HTR-8/SVneo (cell line): Measurements from ENCODE around the gene SCN2A.

ENCODE experiments used
- DNase-seq: peaks from one replicate; pipeline ENCODE4 v3.0.0; 2011; ENCODE audit warnings: low spot score, mixed read lengths; ENCODE audit not compliant: insufficient read length
- FAIRE-seq: peaks from 2 replicates; lab custom pipeline; 2011; peaks lifted over from hg19 to GRCh38; lab: Jason Lieb, UNC

SCN2A gene

GRCh38 chr2:165239230-165239629 is at the start of gene SCN2A:
TSS of gene SCN2A (plus strand) at chr2:165239414. CDS start at chr2:165295824, 56,410 bp downstream.
- DNase-seq (peak; percentile 2), FAIRE-seq (no peak)

- FAIRE-seq (no peak), DNase-seq (no peak)
Observed at GRCh38 chr2:165191096-165191728, 48.0 kb upstream of the SCN2A start.

- no peak for FAIRE-seq
- no peak for DNase-seq
Observed at GRCh38 chr2:165192729-165193128, 46.5 kb upstream of the SCN2A start.

DNA sequence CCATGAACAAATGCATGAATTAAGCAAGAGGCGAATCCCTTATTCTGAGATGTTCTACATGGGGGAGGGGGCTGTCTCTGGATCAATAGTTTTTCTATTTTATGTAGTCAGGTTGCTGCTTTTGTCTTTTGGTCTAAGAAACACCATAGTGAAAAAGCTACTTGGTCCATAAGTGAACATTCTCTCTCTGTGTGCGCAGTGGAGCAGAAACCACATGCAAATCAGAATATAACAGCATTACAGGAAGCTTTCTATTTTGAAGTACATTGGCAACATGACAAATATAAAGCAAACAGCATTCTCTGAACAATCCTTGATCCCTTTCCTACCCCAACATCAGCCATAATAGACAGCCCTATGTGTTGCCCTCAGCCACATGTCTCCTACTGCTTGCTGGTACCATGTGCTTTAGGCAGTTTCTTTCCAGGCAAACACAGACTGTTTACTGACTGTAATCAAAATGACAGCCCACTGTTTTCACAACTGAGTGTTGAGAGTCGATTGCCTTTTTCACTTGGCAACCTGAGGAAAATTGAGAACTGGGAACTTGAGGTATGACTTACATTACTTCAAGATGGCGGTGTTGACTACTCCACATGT is 45.9 kb upstream of the SCN2A start:
- FAIRE-seq (no peak), DNase-seq (no peak)

DNA sequence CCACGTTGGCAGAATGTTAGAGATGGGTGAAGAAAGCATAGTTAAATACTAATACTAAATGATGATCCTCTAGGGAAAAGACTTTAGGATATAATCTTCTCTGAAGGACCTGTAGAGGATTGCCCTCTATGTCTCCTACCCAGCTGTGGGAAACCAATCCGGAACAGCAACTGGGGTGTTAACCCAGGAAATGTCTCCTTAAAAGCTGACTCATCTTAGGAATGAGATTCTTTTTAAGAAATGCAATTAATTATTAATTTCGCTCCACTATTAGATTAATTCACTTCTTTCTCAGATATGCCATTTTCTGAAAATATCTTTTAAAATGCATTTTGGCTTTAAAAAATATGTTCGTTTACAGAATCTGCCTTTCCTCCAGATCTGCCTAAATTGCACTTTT is 42.8 kb upstream of the SCN2A start:
- DNase-seq (no peak), FAIRE-seq (no peak)

- FAIRE-seq (no peak), DNase-seq (no peak)
Observed at GRCh38 chr2:165197346-165197745, 41.9 kb upstream of the SCN2A start.

DNA sequence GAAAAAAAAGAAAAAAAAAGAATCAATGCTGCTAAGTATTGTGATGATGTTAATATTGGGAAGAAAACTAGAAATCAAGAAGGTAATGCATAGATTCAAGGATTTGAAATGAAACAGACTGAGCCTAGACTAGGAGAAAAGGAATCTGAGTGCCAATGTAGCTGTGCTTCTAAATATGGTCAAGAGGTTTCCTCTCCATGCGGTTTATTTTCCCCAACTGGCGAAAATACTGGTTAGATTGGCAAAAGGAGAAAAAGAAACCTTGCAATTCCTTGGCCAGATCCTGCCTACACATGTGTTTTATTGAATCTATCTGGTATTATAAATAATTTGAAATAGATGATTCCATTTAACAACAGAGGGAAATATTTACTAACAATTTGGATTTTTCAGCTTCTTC is 41.0 kb upstream of the SCN2A start:
- no peak for FAIRE-seq
- no peak for DNase-seq

GRCh38 chr2:165202239-165202638 is 37.0 kb upstream of the SCN2A start:
- FAIRE-seq (no peak), DNase-seq (no peak)

DNA sequence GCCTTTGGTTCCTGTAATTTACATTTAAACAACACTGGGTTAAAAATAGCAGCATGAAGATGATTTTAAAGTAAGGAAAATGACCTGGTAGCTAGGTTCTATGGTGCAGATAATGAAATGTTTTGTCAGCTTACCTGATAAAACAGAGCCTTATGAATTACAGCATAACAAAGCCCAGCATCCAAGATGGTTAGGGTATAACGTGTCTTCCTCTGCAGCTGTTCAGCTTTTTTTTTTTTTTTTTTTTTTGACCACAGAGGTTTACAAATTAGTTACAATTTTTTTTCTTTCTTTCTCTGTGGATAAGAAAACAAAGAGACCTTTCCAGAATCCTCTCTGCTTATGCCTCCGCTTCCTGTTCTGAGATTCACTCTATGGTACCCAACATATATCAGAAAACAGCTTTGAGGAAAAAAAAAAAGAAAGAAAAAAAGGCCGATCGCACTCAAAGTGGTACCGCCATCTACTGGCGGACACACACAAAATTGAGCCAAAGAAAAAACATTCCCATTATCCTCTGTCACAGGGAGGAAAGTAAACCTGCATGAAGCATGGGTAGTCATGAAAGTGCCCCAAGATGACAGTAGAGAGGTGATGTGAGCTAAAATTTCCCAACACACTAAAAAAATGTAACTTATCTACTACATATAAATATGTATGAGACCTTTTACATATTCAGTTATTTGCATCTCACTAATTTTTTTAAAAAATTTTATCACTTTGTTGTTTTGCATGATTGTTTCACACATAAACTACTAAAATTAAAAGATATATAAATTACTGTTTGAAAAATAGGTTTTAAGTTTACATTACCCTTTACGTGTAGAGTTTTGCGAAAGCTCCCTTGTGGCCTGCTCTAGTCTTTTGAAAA is 35.3 kb upstream of the SCN2A start, which contains the start of gene SCN3A:
Gene SCN3A (minus strand): TSS at position 362 of the 871 bp plus-strand sequence. CDS start 27,656 bp downstream, outside the sequence.
- peak; percentile 4 for DNase-seq
- no peak for FAIRE-seq

GRCh38 chr2:165205865-165206264 is 33.3 kb upstream of the SCN2A start:
- FAIRE-seq: no peak
- DNase-seq: no peak

- DNase-seq: no peak
- no peak for FAIRE-seq
Observed at GRCh38 chr2:165208094-165208493, 31.1 kb upstream of the SCN2A start.

DNA sequence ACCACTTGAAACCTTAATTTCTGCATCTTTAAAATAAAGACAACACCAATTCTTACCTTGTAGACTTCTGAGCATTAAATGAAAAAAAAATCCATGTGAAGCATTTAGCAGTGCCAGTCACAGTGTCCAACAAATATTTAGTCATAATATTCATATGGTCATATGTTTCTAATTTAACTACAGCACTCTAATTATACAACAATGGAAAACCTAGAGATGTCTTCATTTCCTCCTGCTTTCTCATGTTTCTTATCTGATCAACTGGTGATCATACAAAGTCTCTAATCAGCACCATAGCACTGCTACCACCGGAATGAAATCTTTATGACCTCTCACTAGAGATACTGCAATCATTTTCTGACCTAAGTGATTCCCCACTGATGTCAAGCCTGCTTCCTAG is 25.1 kb upstream of the SCN2A start:
- no peak for DNase-seq
- no peak for FAIRE-seq

- DNase-seq (no peak), FAIRE-seq (no peak)
Observed at GRCh38 chr2:165219481-165219880, 19.7 kb upstream of the SCN2A start.

DNA sequence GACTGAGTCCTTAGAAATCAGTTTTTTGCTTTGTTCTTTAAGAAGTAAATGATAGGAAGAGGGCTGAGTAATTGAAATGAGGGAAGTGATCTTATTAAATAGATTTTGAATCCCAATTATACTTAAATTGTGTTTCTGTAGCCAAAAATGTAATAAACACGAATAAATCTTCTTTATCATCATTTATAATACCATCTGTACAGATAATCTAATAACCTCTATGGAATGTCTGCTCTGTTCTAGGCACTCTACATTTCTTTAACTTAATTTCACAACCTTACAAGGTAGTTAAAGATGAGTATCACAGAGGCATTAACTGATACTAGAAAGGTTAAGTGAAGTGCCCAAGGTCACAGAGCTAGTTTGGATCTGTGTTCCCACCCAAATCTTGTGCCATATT is 14.3 kb upstream of the SCN2A start:
- FAIRE-seq: no peak
- no peak for DNase-seq

DNA sequence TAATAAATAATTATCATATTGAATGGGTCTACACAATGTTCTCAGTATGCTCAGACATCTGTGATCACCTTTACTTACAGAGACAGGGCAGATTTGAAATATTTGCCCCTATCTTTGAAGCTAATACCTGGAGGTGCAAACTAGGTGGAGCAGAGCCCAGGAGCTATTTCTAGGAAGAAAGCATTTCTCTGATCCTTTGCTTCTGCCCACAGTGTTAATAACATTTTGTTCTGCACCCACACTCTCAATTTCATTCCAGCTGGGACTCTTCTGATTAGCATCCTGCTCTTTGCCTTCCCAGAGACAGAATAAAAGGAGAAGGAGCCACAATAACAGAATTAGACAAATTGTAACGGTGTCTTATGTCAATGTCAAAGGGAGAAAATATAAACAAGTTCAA is 11.6 kb upstream of the SCN2A start:
- DNase-seq (no peak), FAIRE-seq (no peak)

DNA sequence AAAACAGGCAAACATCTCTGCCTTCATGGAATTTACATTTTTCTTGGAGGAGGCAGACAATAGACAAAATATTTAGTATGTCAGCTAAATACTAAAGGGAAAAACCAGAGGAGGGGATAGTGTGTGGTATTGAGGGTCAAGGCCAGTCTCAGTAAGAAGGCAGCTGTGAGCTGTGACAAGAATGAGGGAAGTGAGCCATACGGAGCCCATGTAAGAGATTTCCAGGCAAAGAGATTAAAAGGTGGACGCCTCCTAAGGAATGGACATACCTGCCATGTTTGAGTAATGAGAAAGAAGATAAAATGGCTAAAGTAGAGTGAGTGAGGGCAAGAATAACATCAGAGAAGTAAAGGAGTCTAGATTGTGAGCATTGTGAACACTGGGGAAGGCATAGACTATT is 2.2 kb upstream of the SCN2A start:
- FAIRE-seq: no peak

DNA sequence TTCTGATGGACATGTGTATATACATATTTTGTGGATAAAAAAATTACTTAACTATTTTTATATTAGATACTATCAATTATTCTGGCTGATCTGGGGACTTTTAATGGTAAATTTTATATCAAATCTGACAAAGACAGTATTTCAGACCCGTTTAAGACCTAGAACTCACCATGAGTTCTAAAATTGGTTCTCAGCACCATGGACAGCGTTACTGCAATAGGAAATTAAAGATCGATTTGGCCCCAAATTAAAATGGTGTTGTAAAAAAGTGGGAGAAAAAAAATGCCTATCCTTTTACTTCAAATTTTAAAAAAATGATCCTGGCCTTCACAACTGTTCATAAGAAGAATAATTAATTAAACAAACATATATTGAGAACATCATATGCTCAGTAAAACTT is 919 bp upstream of the SCN2A start:
- FAIRE-seq: no peak
- DNase-seq: no peak

More for the DNA sequence above, 2.2 kb upstream of the SCN2A start:
- no peak for DNase-seq

DNA sequence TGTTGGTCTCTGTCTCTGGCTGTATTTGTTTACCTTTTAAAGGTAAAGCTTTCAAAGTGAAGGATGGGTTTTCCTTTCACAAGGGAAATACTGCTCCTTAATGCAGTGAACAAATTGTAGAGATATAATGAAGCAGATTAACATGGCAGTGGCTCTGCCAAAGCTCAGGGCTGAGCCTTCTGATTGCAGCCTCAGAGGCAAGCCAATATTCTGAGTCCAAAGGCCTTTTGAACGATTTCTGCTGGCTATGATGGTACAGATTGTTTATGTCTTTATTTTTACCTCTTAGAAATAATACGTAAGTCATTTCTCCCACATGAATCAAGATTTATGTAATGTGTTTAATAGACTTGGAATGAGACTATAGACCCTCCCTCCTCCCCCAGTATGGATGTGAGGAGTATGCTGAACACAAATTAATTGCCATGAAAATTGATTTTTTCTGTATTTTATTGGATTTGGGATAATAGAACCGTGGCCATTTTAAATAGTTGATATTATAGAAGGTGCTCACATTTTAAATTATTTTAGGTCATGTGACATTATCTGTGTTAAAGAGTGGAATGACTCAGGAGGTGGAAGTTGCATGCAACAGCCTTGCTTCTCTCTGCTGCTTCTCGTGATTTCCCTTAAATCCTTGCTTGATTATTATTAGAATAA is 772 bp downstream of the SCN2A start:
- FAIRE-seq: no peak
- no peak for DNase-seq

DNA sequence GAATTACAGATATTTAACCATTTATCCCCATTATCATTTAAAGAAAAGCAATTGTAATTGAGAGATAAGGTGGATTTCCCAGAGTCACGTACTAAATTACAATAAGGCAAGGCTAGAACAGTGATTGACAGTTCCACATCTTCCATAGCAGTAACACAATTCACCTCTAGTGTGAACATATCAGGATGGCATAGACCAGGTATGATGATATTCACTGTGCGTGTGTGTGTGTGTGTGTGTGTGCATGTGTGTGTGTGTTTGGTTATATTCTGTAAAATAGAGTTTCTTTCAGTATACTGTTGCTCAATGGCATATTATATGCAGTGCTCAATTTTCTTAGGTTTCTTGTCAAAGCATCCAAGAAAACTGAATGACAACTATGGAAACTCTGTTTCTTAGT is 1.7 kb downstream of the SCN2A start:
- DNase-seq (no peak), FAIRE-seq (no peak)

DNA sequence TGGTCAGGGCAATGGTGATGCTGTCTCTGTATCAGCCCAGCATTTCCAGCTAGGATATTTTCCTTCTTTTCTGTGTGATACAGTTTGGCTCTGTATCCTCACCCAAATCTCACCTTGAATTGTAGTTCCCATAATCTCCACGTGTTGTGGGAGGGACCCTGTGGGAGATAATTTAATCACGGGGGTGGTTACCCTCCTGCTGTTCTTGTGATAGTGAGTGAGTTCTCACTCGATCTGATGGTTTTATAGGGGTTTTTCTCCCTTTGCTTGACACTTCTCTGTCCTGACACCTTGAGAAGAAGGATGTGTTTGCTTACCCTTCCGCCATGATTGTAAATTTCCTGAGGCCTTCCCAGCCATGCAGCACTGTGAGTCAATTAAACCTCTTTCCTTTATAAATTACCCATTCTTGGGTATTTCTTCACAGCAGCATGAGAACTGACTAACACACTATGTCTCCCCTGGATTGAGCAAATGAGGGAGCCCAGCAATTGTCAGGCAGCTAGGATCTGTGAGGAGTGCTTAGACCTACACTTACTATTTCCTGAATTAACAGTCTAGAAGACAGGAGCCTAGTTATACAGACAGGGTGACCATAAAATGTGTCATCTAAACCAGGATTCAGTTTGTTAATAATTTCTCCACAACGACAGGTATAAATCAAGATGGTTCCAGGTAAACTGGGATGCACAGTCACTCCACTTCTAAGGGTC is 6.0 kb downstream of the SCN2A start:
- DNase-seq (no peak), FAIRE-seq (no peak)
